Inferior parietal cortex (tissue), 1 donor: ENCODE data around the gene FGR.

Source experiments
- DNase-seq: peaks from one replicate; pipeline ENCODE4 v3.0.0-alpha.2; 2016; ENCODE audit errors: extremely low spot score

FGR gene

GRCh38 chr1:27616441-27616840 is 18.5 kb downstream of the FGR start:
- no peak for DNase-seq

GRCh38 chr1:27615346-27616192 is 19.4 kb downstream of the FGR start:
- no peak for DNase-seq

GRCh38 chr1:27614625-27615344 is 20.2 kb downstream of the FGR start:
- DNase-seq = no peak

- no peak for DNase-seq
Observed at GRCh38 chr1:27614043-27614624, 20.9 kb downstream of the FGR start.

- DNase-seq = no peak
Observed at GRCh38 chr1:27612718-27613117, 22.3 kb downstream of the FGR start.

- no peak for DNase-seq
Observed at GRCh38 chr1:27611450-27611849, 23.5 kb downstream of the FGR start.

GRCh38 chr1:27609618-27610240 is 25.3 kb downstream of the FGR start:
- DNase-seq = no peak

- no peak for DNase-seq
Observed at GRCh38 chr1:27609210-27609555, 25.8 kb downstream of the FGR start.

- DNase-seq = no peak
Observed at GRCh38 chr1:27607239-27607804, 27.7 kb downstream of the FGR start.

GRCh38 chr1:27606708-27607238 is 28.2 kb downstream of the FGR start:
- DNase-seq = no peak

- DNase-seq = peak; percentile 80
Observed at GRCh38 chr1:27605796-27606707, 28.9 kb downstream of the FGR start.

- no peak for DNase-seq
Observed at GRCh38 chr1:27605300-27605766, 29.7 kb downstream of the FGR start.

GRCh38 chr1:27604579-27605299 is 30.2 kb downstream of the FGR start:
- DNase-seq = no peak

GRCh38 chr1:27603681-27604578 is 31.1 kb downstream of the FGR start, which contains the start of gene AHDC1:
AHDC1 (minus strand) TSS chr1:27604144; CDS start chr1:27552115, 52,029 bp downstream.
- DNase-seq = peak; percentile 83

- no peak for DNase-seq
Observed at GRCh38 chr1:27603309-27603680, 31.7 kb downstream of the FGR start.

GRCh38 chr1:27602462-27603308 is 32.3 kb downstream of the FGR start:
- no peak for DNase-seq

- no peak for DNase-seq
Observed at GRCh38 chr1:27601771-27602461, 33.1 kb downstream of the FGR start.
